Head of caudate nucleus (tissue), 42 donors: ENCODE results near the gene CROT.

Experiments
- DNase-seq, 42 donors: peaks; one replicate each; pipeline versions ENCODE4 v3.0.0 to v3.0.0-alpha.2; 2020 to 2021; ENCODE audit warnings: mixed read lengths in 7 of 42
- intact Hi-C: fragments of 100-400 bp; cut with DNase I; formaldehyde crosslinking; loops from one replicate; pipeline ENCODE4 v1.15.0; 2022

The CROT gene

DNA sequence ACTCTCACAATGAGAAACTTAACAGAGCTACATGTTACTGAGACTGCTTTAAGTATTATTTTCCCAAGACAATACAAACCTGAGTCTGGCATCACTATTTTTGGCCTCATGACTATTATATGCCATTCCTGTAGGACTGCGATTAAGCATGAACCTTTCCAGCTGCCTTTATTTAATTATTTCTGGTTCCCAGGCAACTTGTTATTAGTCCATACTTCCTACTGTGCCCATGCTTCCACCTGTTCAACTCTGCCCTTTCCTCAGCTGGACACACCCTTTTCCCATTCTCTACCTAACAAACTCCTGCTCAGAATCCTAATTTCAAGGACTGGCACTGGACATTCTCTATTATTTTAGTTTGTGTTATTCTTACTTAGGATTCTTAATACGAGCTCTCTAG, 8.1 kb upstream of the CROT start:
- intact Hi-C loops, result no loop called here
- no peak for DNase-seq

DNA sequence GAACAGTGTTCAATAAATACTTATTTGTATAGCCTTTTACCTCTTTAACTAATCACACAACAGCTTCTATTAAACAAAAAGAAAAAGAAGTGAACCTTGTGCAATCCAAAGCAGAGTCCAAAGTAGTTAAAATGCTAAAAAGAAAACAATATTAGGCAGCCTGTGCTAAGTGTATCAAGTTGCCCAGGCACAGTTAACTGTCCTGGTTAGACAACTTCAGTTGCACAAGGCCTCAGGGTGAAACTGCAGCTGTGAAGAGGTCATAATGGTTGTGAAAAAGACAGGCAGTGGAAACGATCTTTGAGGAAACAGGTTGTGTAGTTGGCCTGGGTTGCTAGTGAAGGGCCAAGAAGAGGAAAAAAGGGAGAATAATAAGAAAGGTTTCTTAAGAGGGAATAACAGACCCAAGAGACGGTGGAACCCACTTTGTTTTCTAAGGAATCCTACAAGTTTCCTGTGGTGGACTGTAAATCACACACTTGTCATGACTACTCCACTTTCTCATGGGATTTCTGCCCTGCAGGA, 6.0 kb upstream of the CROT start:
- DNase-seq, result no peak
- intact Hi-C loops, result no loop called here

- intact Hi-C loops, result loop anchor here (10.0 kb wide), 1 partner anchor 187 kb away; the partner anchor contains the start of gene DMTF1
Observed at GRCh38 chr7:87341441-87341840, 4.0 kb upstream of the CROT start.

DNA sequence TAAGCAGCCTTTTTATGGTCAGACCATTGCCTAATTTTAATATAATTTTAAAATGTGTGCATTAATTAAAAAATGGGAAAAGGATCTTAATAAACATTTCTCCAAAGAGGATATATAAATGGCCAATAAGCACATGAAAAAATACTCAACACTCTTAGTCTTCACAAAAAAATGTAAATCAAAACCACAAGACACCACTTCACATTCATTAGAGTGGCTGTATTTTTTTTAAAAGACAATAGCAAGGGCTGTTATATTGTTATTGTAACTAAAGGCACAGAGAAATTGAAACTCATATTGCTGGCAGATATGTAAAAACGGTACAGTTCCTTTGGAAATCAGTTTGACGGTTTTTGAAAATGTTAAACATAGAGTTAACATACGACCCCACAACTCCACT, 3.2 kb upstream of the CROT start:
- no peak for DNase-seq
- intact Hi-C loops, result loop anchor here (10.0 kb wide), 1 partner anchor 187 kb away; the partner anchor contains the start of gene DMTF1

More at GRCh38 chr7:87341441-87341840, 4.0 kb upstream of the CROT start:
- no peak for DNase-seq

GRCh38 chr7:87344446-87344845, 1.0 kb upstream of the CROT start:
- no peak for DNase-seq
- intact Hi-C loops, result loop anchor here (10.0 kb wide), 1 partner anchor 190 kb away; the partner anchor contains the start of gene DMTF1

- intact Hi-C loops, result loop anchor here (10.0 kb wide), 1 partner anchor 191 kb away; the partner anchor contains the start of gene DMTF1
- no peak for DNase-seq
Observed at GRCh38 chr7:87345962-87346371, 503 bp downstream of the CROT start.

- no peak for DNase-seq
- intact Hi-C loops, result loop anchor here (10.0 kb wide), 1 partner anchor 192 kb away; the partner anchor contains the start of gene DMTF1
Observed at GRCh38 chr7:87347207-87347606, 1.7 kb downstream of the CROT start.

DNA sequence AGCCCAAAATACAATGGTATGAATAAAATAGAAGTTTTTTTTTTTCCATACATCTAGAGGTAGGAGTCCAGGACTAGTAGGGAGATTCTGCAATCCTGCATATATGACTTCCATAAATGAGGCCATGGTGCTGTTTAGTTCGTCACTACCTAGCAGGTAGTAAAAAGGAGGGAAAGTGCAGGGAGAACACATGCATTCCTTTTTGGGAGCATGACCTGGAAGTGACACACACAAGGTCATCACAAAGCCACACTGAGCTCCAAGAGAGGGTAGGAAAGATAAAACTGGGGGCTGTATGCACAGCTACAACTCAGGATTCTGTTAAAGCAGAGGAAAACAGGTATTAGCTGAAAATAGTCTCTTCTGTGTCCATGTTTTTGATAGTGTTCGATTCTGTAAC, 2.2 kb downstream of the CROT start:
- DNase-seq, result no peak
- intact Hi-C loops, result loop anchor here (10.0 kb wide), 1 partner anchor 193 kb away; the partner anchor contains the start of gene DMTF1

DNA sequence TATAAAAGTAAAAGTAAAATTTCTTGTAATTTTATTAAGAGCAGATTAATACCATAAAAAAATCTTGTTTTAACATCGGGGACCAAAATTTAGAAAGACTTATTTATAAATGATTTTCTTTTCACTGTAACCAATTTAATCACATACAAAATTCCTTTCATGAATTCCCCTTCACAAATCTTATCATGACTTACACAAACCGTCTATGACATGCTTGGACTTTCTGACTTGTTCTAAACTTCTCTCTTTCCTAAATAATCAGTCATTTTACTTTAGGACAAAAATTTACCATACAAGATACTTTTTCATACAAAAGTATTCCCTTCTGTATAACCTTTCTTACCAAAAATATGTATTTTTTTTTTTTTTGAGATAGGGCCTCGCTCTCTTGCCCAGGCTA, 9.3 kb downstream of the CROT start:
- DNase-seq, result no peak
- intact Hi-C loops, result no loop called here

- intact Hi-C loops, result no loop called here
- no peak for DNase-seq
Observed at GRCh38 chr7:87356448-87356847, 11.0 kb downstream of the CROT start.

GRCh38 chr7:87359366-87359765, 13.9 kb downstream of the CROT start:
- DNase-seq, result peak in 7 of 42 donors; percentile 5 to 59 (median 19)
- intact Hi-C loops, result no loop called here

- intact Hi-C loops, result no loop called here
- DNase-seq, result no peak
Observed at GRCh38 chr7:87361320-87361719, 15.9 kb downstream of the CROT start.

DNA sequence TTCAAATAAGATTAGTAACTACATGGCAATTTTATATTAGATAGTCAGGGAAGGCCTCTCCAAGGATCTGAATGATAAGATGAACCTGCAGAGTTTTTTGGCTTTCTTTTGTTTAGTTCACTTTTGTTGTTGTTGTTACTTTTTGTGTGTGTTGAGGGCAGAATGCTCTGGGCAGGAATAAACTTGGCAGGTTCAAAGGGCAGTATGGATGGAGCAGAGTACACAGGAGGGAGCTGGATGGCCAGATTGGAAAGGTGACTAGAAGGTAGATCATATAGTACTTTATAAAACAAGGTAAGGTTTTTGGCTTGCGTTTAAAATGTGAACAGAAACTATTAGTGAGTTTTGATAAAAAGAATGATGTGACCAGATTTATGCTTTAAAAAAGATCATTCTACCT, 17.9 kb downstream of the CROT start:
- no peak for DNase-seq
- intact Hi-C loops, result no loop called here

DNA sequence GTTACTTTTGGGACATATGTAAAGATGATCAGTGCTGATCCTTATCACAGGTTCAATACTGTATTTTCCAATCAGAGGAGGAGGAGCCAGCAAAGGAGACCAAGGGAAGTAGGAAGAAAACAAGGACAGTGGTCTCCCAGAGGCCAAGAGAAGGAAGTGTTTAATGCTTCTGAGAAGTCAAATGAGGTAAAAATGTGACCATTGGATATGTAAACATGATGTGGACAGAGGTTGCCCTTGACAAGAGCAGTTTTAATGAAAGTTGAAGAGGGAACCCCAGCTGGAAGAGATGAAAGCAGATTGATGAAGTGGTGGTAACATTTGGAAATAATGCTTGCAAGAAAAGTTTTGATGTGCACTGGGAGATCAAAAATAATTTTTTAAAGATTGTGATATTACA, 18.8 kb downstream of the CROT start:
- no peak for DNase-seq
- intact Hi-C loops, result no loop called here

DNA sequence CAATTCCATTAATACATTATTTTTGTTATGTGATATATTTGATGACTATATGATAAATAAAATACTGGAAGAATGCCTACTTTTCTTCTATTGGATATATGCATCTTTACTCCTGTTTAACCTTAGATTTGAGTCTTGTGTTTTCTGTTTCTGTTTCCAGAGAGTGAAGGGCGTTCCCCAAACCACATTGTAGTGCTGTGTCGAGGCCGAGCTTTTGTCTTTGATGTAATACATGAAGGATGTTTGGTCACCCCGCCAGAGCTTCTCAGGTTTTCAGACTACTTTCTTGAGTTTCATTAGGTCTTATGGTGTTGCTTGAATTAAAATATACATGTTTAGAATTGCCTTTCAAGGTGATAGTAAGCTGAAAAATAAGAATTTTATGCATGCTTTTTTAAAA, 23.8 kb downstream of the CROT start:
- DNase-seq, result no peak
- intact Hi-C loops, result no loop called here

DNA sequence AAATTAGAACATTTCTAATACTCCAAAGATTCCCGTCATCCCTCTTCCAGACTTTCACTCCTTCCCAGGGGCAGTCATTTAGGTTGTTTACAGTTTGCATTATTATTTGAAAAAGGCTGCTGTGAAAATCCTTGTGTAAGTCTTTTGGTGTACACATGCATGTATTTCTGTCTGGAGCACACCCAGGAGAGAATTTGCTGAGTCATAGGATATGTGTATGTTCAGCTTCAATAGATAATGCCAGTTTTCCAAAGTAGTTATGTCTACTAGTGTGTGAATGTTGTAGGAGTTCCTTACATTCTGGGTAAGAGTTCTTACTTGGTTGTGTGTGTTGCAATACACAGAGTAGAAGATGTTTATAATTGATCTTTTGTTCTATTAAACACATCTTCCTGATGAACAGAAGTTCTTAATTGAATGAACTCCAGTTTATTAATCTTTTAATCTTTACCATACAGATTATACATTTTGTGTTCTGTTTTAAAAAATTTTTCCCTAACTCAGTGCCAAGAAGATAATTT, 25.3 kb downstream of the CROT start:
- intact Hi-C loops, result no loop called here
- DNase-seq, result no peak

DNA sequence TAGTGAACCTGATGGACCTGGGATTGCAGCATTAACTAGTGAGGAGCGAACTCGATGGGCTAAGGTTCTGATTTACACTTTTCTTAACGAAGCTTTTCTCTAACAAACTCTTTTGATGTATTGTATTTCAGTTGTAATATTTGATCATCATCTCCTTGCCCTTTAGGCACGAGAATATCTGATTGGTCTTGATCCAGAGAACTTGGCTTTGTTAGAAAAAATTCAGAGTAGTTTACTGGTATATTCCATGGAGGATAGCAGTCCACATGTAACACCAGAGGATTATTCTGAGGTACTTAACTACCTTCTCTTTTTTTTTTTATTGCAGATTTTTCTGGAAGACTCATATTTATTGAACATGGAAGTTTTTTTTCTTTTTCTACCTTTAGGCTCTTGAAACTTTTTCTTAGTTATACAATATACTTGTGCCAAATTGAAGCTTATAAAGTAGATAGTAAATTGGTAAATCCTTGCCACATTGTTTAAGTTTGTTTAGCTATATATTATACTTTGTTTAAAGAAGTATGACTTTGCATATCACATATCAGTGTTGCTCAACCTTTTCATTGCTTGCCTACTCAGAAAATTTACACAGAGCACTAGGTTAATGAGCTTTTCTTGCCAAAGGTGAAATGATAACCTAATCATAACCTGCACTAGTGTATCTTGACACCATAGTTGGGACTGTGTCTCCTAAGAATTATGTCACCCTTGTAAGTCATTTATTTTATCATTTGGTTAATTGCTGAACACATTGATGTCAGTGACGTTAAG, 30.4 kb downstream of the CROT start:
- DNase-seq, result no peak
- intact Hi-C loops, result no loop called here

GRCh38 chr7:87380905-87381304, 35.4 kb downstream of the CROT start:
- intact Hi-C loops, result no loop called here

DNA sequence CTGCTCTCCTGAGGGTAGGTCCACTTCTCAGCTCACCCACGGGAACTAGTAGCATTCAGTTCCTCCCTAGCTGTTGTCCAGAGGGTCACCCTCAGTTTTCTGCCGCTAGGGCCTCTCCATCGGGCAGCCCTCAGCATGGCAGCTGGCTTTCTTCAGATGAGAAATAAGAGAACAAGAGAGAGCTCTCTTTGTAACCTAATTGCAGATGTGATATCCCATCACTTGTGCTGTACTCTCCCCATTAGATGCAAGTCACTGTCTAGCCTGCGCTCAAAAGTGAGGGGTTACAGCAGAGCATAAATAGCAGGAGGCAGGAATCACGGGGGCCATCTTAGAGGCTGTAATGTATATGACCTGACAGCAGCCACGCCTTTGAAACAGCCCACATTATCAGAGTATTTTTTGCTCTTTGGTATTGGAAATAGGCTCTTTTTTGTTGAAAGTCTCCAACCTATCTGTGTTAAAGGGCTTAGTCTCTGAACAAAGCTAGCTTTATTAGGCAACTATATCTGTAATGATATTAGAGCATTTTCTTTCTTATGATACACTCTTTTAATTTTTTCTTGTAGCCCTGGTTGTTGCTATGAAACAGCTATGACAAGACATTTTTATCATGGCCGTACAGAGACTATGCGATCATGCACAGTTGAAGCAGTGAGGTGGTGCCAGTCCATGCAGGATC, 45.7 kb downstream of the CROT start:
- intact Hi-C loops, result no loop called here

More at GRCh38 chr7:87380905-87381304, 35.4 kb downstream of the CROT start:
- no peak for DNase-seq

More for the DNA sequence above, 45.7 kb downstream of the CROT start:
- DNase-seq, result no peak
